NCI-H69 (cell line): ENCODE results near the gene GPBP1L1.

Experiments
- DNase-seq: peaks from one replicate; lab custom pipeline; 2025; lab: John Stamatoyannopoulos, UW

The GPBP1L1 gene

GRCh38 chr1:45589861-45590260 lies 96.5 kb downstream of the GPBP1L1 start:
- no peak for DNase-seq

- DNase-seq = no peak
Observed at GRCh38 chr1:45586769-45587168, 99.6 kb downstream of the GPBP1L1 start.

GRCh38 chr1:45585496-45586075 lies 100.7 kb downstream of the GPBP1L1 start:
- no peak for DNase-seq

GRCh38 chr1:45585110-45585426 lies 101.3 kb downstream of the GPBP1L1 start:
- no peak for DNase-seq

- peak; percentile 94 for DNase-seq
Observed at GRCh38 chr1:45584351-45585109, 101.8 kb downstream of the GPBP1L1 start.

- DNase-seq = peak; percentile 84
Observed at GRCh38 chr1:45583666-45584350, 102.5 kb downstream of the GPBP1L1 start, which contains the start of gene NASP. Gene NASP, plus strand, starts transcription at chr1:45584041. Its CDS starts 106 bp downstream, at chr1:45584147.

- peak; percentile 93 for DNase-seq
Observed at GRCh38 chr1:45583264-45583665, 103.1 kb downstream of the GPBP1L1 start.
